GM18511 (cell line): ENCODE measurements around the gene TEX47.

Experiments
- ATAC-seq: cut with Tn5 transposase; IDR thresholded peaks from one replicate; pipeline ENCODE4 v1.9.1; 2021; ENCODE audit warnings: mild to moderate bottlenecking, moderate library complexity; ENCODE audit not compliant: unreplicated experiment

Gene TEX47

GRCh38 chr7:88795553-88795952 is at the start of gene TEX47:
Gene TEX47 (minus strand): TSS chr7:88795737. CDS start chr7:88794942, 795 bp downstream.
- no peak for ATAC-seq

GRCh38 chr7:88845091-88845490 is 49.6 kb upstream of the TEX47 start:
- ATAC-seq = no peak

GRCh38 chr7:88842201-88842600 is 46.7 kb upstream of the TEX47 start:
- no peak for ATAC-seq

DNA sequence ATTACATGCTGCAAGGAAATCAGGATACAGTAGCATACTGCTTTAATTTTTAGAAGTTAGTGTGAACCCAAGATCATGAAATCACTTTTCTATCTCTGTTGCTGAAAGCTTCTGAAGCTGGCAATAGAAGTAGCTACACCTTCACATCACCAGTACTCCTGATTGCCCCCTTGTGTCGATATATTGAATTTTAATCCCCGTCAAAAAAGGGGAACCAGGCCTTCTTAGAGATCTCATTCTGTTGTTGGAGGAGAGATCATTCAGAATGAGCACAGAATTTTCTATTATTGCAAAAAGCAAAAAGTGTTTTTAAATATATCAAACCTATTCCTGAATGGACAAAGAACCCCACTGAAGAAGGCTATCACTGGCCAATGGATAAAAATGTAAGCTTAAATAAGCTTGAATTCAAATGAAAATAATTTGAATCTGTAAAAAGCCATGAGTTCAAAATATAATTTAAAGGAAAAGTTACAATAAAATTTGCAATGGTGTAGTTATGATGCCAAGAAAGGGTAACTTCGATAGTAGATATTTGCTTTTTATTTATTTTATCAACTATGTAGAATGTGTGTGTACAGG is 39.7 kb upstream of the TEX47 start:
- peak; percentile 99 for ATAC-seq

GRCh38 chr7:88826222-88826621 is 30.7 kb upstream of the TEX47 start:
- ATAC-seq = no peak

GRCh38 chr7:88818552-88818951 is 23.0 kb upstream of the TEX47 start:
- no peak for ATAC-seq

DNA sequence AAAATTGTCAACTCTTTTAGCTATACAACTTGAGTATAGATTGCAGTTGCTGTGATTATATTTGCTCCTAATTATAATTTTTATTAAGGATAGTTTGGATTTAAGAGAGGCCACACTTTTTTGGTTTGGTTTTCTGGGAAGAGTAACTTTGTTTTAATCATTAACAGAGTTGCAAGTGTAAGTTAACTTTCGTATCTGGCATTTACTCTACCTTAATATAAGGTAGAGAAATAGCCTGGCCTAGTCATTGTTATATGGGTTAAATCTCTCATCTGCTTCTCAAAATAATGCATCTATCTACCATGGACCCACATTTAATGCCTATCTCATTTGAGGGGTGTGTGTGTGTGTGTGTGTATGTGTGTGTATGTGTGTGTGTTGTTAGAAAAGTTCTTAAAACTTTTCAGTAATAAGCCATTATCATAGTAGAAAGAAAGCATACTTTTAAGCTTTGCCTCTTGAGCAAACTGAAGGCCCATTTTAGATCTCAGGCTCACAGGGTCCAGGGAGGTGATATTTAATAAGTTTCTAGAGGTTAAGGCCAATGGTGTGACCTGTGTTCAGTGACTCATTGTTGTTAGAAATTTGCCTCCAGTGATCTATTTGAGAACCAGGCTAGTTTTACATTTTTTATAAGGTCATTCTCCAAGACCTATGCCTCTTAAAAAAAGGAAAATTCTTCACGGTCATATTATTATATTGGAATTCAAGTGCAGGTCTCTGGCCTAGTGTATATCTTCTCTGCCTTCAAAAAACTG is 10.9 kb upstream of the TEX47 start:
- no peak for ATAC-seq

GRCh38 chr7:88801046-88801445 is 5.5 kb upstream of the TEX47 start:
- no peak for ATAC-seq

DNA sequence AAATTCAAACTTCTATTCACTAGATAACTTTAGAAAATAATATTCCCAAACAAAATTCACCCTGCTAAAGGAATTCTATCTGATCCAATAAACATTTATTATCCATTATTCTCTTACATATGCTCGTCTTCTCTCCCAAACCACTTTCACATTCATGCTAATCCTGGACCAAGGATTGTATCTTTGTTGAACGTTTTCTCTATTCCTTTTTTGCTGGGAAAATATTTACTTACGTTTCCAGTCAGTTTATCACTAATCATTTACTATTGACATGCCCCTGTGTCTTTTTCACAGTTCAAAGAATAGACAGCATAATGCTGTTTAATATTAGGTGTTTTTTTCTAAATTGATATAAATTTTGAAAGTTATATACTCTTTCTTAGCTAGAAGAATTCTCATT is 3.2 kb downstream of the TEX47 start:
- no peak for ATAC-seq

GRCh38 chr7:88791891-88792290 is 3.6 kb downstream of the TEX47 start:
- ATAC-seq = no peak

- ATAC-seq = no peak
Observed at GRCh38 chr7:88789480-88790064, 6.0 kb downstream of the TEX47 start.

- no peak for ATAC-seq
Observed at GRCh38 chr7:88787777-88788176, 7.8 kb downstream of the TEX47 start.

- no peak for ATAC-seq
Observed at GRCh38 chr7:88775838-88776237, 19.7 kb downstream of the TEX47 start.

DNA sequence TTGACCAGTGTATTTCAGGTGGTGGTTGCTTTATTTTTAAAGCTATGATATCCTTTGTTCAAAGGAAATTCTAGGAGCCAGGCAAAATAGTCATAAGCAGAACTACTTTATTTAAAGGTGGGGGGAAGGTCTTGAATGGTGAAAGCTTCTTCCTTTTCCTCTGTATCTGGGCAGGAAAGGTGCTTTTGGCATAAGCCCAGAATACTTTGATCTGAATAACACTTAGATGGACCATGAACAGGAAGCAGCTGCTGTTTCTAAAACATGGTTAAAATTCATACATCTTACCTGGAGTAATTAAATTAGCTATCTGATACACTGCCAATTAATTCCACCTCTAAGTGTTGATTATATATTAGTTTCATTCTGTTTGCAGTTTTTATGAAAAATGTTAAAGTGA is 22.8 kb downstream of the TEX47 start:
- no peak for ATAC-seq

DNA sequence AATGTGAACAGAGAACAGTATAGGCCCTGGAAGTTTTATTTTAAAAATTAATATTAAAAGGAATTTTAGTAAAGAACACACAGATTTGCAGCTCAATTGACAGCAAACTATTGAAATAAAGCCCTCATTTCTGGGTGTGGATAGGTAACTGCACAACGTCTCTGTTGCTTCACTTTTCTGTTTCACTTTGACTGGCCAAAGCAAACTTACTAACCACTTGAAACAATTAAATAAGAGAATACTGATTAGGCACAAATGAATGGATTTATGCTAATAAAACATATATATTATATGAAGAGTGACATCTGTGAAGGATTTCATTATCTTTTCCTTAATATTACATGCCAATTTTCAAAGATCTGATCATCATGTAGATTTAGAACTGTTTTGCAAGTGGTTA is 24.1 kb downstream of the TEX47 start:
- ATAC-seq = peak; percentile 66

DNA sequence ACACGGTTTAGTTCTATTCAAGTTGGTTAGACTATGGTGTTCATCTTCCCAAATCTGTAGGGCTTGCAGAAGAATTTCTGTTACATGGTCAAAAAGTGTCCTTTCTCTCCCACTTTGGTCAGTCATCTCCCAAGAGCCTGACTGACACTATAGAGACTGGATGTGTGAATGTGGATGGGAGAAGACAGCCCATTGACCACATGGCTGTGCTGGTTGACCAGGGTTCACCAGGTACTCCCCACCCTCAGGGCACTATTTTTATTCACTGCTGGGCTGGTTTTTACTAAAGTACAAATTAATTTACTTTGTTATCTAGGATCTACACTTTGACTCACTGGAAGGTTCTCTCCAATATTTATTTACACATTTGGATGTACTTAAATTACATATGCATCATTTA is 33.8 kb downstream of the TEX47 start:
- ATAC-seq = no peak

- peak; percentile 15 for ATAC-seq
Observed at GRCh38 chr7:88760136-88760515, 35.4 kb downstream of the TEX47 start.

DNA sequence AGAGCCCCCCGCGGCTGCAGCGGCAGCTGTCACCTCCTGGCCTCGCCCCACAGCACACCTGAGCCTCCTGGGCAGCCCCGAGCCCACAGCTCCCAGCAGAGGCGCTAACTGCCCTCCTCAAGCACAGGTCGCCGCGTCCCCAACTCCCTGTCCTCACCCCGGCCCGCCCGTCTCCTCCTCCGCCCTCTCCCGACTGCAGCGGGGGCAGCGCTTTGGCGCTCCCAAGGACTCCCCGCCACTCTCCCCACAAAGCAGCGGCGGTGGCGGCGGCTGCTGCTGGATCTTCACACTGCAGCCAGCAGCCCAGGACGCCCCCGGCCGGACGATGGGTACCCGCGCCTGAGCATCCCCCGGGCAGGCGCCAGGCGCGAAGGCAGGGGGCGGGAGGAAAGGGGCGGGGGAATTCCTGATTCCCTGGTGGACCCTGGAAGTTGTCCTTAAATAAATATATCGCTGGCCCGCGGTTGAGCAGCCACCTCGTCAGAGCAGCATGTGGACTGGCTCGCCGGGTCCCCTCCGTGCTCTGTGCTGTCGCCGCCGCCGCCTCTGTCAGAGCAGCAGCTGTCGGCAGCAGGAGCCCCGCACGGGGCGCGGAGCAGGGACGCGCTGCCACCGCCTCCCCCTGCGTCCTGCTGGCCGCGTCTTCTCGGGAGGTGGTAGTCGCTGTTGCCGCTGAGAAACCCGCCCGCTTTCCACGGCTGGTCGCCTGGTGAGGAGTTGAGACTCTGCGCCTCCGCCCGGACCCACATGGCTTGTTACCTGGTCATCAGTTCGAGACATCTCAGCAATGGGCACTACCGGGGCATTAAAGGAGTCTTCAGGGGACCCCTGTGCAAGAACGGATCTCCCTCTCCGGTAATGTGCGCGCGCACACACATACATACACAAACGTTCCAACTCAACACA is 36.1 kb downstream of the TEX47 start, which contains the start of gene ZNF804B:
Gene ZNF804B (plus strand): TSS at position 471 of the 906 bp plus-strand sequence. CDS start 277 bp downstream, at position 748.
- ATAC-seq = peak; percentile 48

- peak; percentile 31 for ATAC-seq
Observed at GRCh38 chr7:88758381-88759229, 36.9 kb downstream of the TEX47 start.

DNA sequence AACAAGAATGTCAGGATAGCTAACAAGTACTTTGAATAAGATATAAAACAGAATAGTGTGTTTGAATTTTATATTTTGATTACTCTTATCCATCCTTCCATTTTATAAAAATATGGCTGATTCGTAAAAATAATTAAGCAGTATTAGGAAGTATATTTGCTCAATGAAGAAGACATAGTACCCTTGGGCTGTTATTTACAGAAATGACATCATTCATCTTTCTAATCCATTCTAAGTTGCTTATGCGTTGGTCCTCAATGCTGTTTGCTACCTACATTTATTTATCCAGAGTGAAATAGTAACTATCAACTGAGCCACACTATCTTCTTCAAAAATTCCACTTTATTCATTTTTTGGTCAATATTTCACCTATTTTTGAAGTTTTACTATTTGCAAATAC is 38.2 kb downstream of the TEX47 start:
- ATAC-seq = no peak
